ENCODE results near the gene TEKTIP1.
A peak's percentile ranks its signal among the peaks of the same experiment; 100 is the strongest.

Gene TEKTIP1

DNA sequence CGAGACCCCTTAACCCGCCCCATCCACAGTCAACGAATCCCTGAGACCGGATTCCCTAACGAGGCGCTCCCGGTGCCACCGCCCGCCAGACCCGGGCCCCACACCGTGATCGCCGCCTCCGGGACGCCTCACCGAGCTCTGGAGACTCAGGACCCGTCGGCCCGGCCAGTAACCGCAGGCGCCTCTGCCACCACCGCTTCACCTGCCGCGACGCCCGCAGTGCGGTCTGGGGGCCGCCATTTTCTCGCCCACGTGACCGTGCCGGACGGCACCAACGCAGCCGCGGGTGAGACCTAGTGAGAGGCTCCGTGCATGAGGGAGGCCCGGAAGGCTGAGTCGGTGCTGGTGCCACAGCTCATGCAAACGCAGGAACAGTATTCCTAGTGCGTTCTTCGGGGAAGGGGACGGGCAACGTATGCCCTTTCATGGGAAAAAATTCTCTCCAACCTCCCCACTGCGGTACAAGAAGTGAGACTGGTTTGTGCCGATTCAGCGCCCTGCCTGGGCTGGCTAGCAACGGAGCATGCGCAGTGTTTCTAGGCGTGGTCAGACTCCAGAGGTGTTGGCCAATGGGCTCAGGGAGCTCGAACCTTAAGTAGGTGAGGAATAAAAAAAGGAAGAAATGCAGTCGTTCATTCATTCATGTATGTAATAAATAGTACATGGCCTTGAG, 38.4 kb upstream of the TEKTIP1 start, which contains the start of gene DOHH:
Gene DOHH, minus strand, starts transcription at position 246 of the 673 bp plus-strand sequence. CDS start 3,860 bp downstream, outside the sequence.
- H3K4me1 Mint-ChIP-seq: peaks cover 24% of the 10 kb centered on the region
- H3K27ac Mint-ChIP-seq: peak within 1 kb of the TSS; percentile 100
- H3K9me3 Mint-ChIP-seq: no peaks in the 10 kb centered on the region
- H3K27me3 Mint-ChIP-seq (ENCODE audit: low read depth, poor library complexity): peaks cover 7% of the 10 kb centered on the region
- H3K36me3 Mint-ChIP-seq (ENCODE audit: low read depth): peaks cover 27% of the 10 kb centered on the region
- peak within 1 kb of the TSS; percentile 91 for H3K4me3 Mint-ChIP-seq
- DNase-seq: peak; percentile 95
- TF ChIP-seq, protein P1, sequence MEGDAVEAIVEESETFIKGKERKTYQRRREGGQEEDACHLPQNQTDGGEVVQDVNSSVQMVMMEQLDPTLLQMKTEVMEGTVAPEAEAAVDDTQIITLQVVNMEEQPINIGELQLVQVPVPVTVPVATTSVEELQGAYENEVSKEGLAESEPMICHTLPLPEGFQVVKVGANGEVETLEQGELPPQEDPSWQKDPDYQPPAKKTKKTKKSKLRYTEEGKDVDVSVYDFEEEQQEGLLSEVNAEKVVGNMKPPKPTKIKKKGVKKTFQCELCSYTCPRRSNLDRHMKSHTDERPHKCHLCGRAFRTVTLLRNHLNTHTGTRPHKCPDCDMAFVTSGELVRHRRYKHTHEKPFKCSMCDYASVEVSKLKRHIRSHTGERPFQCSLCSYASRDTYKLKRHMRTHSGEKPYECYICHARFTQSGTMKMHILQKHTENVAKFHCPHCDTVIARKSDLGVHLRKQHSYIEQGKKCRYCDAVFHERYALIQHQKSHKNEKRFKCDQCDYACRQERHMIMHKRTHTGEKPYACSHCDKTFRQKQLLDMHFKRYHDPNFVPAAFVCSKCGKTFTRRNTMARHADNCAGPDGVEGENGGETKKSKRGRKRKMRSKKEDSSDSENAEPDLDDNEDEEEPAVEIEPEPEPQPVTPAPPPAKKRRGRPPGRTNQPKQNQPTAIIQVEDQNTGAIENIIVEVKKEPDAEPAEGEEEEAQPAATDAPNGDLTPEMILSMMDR (IDR thresholded peaks at IDR 0.05): no peak

DNA sequence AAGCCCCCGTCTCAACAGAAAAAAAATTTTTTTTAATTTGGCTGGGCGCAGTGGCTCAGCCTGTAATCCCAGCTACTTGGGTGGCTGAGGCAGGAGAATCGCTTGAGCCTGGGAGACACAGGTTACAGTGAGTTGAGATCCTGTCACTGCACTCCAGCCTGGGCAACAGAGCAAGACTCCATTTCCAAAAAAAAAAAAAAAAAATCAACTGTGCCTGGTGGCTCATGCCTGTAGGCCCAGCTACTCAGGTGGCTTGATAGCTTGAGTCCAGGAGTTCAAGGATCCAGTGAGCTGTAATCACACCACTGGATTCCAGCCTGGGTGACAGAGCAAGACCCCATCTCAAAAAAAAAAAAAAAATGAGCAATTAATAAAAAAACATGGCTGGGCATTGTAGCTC, 37.2 kb upstream of the TEKTIP1 start:
- TF ChIP-seq, protein P1 (IDR thresholded peaks at IDR 0.05): no peak
- Mint-ChIP-seq H3K9me3 (no peaks in the 10 kb centered on the region), H3K4me1 (peaks cover 29% of the 10 kb centered on the region), H3K4me3 (no peak overlapping the region), H3K27ac (no peak overlapping the region), H3K27me3 (ENCODE audit: low read depth, poor library complexity) (peaks cover 7% of the 10 kb centered on the region), H3K36me3 (ENCODE audit: low read depth) (peaks cover 17% of the 10 kb centered on the region)
- DNase-seq: no peak

- Mint-ChIP-seq H3K9me3 (no peaks in the 10 kb centered on the region), H3K27me3 (ENCODE audit: low read depth, poor library complexity) (peaks cover 3% of the 10 kb centered on the region), H3K27ac (peak overlapping the region; percentile 75), H3K36me3 (ENCODE audit: low read depth) (peaks cover 6% of the 10 kb centered on the region), H3K4me1 (peaks cover 40% of the 10 kb centered on the region), H3K4me3 (no peak overlapping the region)
- TF ChIP-seq, protein P1 (IDR thresholded peaks at IDR 0.05): no peak
- DNase-seq: no peak
Observed at GRCh38 chr19:3503036-3503572, 35.9 kb upstream of the TEKTIP1 start.

- Mint-ChIP-seq H3K36me3 (ENCODE audit: low read depth) (peaks cover 8% of the 10 kb centered on the region), H3K4me3 (peak overlapping the region; percentile 33), H3K9me3 (no peaks in the 10 kb centered on the region), H3K27ac (no peak overlapping the region), H3K27me3 (ENCODE audit: low read depth, poor library complexity) (peaks cover 3% of the 10 kb centered on the region), H3K4me1 (peaks cover 47% of the 10 kb centered on the region)
- DNase-seq: no peak
- TF ChIP-seq, protein P1 (IDR thresholded peaks at IDR 0.05): no peak
Observed at GRCh38 chr19:3504735-3505134, 34.2 kb upstream of the TEKTIP1 start.

DNA sequence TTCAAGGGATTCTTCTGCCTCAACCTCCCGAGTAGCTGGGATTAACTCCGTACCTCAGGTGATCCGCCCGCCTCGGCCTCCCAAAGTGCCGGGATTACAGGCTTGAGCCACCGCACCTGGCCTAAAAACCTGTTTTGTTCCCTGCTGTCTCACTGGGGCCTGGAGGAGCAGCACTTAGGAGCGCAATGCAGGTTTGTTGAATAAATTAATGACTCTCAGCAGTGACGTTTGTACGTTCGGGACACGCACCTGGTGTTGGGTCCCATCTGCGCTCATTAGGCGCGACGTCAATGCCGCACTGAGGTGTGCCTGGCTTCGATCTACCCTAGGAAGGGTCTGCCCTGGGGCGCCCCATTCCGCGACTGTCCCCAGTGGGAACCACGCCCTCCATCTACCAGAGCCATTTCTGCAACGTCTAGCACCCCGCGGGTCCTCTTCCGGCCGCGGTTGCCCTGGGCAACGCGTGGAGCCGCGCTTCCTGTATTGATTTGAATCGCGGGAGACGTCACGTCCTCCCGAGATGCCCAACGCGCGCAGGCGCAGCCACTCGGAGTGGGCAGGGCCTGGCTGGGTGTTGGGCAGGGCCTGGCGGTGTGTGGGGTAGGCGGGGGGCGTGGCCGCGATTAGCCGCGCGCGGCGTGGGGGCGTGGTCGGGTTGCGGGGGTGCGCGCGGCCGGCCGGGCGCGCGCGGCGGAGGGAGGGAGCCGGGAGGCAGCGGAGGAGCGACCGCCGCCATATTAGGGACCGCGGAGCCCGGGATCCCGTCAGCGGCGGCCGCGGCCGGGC, 33.2 kb upstream of the TEKTIP1 start, which contains the start of gene FZR1:
Gene FZR1, plus strand, starts transcription at position 714 of the 786 bp plus-strand sequence. CDS start 16,679 bp downstream, outside the sequence.
- Mint-ChIP-seq H3K4me3 (peak within 1 kb of the TSS; percentile 93), H3K36me3 (ENCODE audit: low read depth) (peaks cover 13% of the 10 kb centered on the region), H3K9me3 (no peaks in the 10 kb centered on the region), H3K27me3 (ENCODE audit: low read depth, poor library complexity) (peaks cover 3% of the 10 kb centered on the region), H3K27ac (peak within 1 kb of the TSS; percentile 93), H3K4me1 (peaks cover 48% of the 10 kb centered on the region)
- TF ChIP-seq, protein P1 (IDR thresholded peaks at IDR 0.05): no peak
- DNase-seq: peak; percentile 99

All from nephron progenitor cell (in vitro differentiated cells).